Cerebellar cortex (tissue), 1 donor: ENCODE results near the gene P2RY11.

Experiments
- DNase-seq: peaks from one replicate; pipeline ENCODE4 v3.0.0-alpha.2; 2015; ENCODE audit warnings: low spot score

The P2RY11 gene

DNA sequence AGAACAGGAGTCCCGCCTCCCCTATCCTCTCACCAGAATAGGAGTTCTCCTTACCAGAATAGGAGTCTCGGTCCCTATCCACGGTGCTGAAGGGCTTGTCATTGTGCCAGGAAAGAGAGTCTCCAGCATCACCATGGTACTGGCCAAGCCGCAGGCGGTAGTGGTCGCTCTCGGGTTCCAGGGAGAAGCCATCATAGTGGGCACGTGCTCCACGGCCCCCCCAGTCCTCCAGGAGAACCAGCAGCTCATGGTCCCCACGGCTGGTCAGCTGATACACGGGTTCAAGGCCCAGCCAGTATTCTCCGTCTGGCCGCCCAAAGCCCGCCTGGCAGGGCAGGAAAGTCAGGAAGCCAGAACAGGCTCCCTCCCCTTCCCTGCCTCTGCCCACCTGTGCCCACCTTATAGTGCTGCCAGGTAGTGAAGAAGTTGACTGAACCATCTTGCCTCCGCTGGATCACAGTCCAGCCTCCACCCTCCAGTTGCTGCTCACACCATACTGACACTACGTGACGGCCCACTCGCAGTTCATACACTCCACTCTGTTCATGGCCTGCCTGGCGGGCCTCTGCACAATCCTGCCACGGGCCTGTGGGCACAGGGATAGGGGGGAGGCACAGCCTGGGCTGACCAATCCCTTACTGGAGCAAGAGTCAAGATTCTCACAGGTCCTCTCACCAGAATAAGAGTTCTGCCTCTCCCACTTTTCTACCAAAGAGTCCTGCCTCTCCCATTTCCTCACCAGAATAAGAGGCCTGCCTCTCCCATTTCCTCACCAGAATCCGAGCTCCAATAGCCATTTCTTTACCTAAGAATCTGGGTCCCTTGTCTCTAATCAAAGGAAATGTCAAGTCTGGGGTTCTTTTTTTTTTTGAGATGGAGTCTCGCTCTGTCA, 18.0 kb upstream of the P2RY11 start:
- no peak for DNase-seq

DNA sequence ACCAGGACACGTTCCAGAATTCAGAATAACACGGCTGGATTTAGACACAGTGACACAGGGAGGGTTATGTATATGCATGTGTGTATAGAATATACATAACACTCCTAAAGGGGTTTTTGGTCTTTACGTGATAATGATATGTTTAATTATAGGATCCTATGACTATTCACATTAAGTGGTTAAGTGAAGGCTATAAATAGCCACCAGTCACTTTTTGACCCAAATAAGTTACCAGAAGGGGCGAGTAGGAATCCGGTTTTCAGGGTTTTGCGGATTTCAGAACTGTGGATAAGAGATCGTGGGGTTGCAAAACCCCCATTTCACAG, 15.9 kb upstream of the P2RY11 start:
- DNase-seq: no peak

DNA sequence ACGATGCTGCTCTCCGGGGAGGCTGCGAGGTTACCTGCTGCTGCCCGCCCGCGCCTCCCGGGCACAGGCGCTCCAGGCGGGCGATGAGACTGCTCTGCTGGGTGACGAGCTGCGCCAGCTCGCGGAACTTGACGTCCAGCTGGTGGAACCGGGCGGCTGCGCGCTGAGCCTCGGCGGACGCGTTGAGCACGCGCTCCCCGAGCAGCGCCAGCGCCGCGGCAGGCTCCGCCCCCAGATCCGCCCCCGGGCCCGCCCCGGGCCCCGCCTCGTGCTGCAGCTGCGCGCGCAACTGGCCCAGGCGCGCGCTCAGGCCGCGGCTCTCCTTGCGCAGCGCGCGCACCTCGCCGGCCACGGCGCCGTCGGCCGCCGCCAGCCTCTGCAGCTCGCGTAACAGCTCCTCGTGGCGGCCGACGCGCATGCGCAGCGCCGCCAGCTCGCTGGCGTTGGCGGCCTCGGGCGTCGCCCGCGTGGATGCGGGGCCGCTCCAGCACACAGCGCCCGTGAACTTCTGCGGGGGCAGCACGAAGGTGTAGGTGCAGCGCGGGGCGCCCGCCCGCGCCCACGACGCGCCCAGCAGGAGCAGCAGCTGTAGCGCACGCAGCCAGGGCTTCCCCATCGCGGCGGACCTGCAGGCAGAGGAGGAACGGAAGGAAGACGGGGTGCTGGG, 15.4 kb upstream of the P2RY11 start:
- peak; percentile 61 for DNase-seq

DNA sequence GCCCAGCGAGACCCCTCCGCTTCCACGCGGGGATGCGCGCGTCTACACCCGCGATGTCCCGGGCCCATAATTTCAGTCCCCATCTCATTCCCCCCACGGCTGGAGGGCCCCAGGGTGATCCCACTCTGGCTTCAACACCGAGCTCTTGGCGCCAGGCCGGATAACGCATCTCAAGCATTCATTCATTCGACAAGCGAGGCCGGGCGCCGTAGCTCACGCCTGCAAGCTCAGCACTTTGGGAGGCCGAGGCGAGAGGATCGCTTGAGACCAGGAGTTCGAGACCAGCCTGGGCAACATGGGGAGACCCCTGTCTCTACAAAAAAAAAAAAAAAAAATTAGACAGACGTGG, 14.9 kb upstream of the P2RY11 start:
- DNase-seq: no peak

DNA sequence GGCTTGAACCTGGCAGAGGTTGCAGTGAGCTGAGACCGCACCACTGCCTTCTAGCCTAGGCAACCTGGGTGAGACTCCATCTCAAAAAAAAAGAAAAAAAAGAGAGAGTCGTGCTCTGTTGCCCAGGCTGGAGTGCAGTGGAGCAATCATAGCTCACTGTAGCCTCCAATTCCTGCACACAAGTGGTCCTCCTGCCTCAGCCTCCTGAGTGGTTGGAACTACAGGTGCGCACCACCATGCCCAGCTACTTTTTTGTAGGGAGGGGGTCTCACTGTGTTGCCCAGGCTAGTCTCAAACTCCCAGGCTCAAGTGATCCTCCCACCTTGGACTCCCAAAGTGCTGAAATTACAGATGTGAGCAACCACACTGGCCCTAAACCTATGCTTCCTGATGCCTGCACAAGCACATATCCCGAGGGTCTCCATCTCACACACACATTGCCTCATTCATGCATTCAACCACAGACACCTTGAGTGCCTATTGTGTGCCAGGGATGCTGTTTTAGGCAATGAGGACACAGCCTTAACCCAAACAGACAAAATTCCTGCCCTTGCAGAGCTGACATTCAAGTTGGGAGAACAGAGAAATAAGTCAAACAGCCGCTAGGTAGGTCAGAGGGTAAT, 11.2 kb upstream of the P2RY11 start:
- DNase-seq: no peak

DNA sequence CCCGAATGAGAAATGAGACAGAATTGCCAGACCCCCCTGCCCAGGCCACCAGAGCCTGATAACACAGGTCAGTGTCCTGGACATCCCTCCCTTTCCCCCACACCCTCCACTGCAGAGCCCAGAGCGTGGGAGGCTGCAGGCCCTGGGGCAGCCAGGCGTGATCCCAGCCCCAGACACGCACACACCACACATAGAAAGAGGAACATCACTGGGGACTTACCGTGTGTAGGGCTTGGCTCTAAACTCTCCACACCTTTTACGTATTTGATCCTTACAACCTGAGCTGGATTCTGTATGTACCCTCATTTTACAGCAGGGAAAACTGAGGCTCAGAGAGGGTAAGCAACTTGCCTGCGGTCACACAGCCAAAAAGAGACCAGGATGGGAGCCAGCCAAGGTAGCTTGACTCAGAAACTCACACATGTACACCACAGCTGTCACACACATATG, 8.7 kb upstream of the P2RY11 start:
- DNase-seq: no peak

DNA sequence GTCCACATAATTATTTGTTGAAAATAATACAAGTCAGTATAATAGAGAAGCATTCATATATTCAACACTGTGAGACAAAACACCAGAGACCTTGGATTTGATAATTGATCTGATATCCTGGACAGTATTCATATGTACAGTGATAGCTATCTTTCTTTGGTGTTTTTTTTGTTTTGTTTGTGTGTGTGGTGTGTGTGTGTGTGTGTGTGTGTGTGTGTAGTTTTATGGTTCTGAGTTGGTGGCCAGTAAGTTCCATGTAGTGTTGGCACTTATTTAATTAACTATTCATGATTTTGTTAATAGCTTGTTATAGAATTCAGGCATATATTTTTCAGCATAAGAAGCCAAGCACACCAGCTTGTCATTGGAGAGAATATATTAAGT, 7.4 kb upstream of the P2RY11 start:
- DNase-seq: no peak

DNA sequence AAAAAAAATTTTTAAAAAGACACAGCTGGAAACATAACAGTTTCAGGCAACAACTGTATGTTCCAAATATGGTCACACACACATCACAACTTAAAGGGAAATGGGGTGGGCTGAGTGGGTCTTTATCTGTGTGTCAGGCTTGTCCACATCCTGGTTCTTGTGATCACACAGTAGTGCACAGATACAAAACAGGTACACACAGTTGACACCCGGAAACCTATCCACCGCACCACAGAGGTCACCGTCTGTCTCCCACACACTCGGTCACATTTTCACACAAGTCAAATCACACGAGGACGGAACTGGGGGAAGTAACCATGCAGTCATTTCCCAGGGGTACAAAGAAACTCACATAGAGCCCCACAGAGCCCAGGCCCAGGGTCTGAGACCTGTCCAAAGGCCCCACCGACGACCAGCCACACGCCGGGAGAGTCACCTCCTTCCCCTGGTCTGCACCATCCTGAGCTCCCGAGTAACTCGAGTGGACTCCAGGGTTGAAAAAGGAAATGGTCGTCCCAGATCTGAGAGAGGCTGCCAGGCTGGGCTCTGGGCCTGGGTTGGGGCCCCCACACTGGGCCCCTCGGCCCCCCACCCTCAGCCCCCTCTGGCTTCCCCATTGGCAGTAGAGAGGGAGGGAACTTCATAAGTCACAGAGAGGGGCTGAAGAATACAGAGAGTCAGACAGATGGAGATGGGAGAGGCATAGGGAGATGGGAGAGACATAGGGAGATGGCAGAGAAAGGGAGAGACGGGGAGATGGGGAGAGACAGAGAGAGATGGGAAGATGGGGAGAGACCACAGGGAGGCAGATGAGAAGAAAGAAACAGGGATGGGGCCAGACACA, 6.6 kb upstream of the P2RY11 start:
- DNase-seq: no peak

DNA sequence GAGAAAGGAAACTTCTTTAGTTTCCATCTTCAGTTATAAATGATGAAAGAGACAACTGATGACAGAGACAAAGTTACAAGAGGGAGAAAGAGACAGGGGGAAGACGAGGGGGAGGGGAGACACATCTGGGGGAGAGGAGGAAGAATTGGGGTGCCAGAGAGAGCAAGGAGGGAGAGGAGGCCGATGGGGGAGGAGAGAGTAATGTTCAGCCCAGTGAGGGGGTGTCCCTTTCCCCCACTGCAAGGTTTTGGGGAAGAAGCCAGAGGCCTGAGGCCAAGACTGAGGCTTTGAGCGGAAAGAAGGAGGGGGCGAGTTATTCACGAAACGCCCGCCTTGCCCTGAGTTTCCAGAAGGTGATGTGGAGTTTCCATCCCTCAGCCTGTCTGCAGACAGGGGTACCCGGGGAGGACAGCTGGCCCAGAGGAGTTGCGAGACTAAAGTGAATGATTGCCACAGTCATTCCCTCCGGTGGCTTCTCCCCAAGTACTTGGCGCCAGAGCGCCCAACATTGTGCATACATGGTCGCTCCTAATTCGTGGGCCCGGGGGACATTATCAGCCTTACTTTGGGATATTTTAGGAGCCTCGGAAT, 5.9 kb upstream of the P2RY11 start:
- DNase-seq: no peak

DNA sequence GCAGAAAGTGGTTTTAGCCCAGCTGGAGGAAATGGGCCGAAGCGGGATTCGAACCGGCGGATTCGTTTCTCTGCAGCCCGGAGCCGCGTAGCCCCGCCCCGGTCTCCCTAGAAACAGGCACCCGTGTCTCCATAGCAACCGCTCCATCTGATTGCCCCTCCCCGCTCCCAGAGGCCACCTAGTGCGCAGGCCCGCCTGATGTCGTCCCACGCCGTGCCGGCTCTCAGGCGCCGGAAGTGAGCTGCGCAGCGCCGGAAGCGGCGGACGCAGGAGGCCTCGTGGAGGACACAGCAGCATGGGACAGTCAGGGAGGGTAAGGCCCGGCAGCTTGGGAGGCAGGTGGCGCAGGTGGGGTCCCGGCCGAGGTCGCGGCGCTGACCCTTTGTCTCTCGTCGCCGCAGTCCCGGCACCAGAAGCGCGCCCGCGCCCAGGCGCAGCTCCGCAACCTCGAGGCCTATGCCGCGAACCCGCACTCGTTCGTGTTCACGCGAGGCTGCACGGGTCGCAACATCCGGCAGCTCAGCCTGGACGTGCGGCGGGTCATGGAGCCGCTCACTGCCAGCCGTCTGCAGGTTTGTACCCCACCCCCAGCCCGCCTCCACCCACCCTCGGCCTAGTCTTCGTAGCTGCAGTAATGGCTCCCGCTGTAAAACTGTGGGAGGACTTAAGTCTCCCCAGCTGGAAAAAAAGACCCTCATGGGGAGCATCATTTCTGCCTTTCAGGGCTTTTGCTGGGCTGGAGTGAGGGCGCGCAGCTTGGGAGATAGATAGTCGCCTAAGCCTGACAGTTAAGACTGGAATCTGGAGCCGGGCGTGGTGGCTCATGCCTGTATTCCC, 5.2 kb upstream of the P2RY11 start, which contains the start of gene PPAN:
Gene PPAN (plus strand): TSS at position 263 of the 837 bp plus-strand sequence. CDS start 33 bp downstream, at position 296.
- DNase-seq: peak; percentile 99

DNA sequence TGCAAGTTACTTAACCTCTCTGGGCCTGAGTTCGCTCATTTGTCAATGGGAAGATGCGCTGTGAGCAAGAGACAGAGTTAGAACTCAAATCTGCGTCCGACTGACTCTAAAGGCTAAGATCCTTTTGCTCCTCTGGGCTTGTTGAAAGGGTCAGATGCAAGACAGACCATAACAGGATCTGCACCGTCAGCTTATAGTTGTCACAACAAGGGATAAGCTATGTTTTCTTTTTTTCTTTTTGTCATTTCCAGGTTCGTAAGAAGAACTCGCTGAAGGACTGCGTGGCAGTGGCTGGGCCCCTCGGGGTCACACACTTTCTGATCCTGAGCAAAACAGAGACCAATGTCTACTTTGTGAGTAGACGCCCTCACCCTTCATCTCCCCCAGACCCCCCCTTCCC, 4.2 kb upstream of the P2RY11 start:
- no peak for DNase-seq

DNA sequence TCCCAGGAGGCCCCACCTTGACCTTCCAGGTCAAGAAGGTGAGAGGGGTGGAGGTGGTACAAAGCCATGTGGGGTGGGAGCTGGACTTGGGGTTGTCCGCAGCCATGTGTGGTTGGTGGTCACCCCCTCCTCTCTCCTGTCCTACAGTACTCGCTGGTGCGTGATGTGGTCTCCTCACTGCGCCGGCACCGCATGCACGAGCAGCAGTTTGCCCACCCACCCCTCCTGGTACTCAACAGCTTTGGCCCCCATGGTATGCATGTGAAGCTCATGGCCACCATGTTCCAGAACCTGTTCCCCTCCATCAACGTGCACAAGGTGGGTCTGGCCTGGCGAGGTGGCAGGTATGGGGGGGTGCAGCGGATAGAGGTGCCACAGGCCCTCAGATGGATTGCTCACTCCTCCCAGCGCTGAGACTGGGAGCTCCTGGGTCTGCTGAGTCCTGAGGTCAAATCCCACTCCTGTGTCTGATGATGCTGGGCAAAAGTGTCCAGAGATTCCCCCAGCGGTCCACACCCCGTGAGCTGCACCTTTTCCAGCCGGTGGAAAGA, 3.6 kb upstream of the P2RY11 start:
- no peak for DNase-seq

DNA sequence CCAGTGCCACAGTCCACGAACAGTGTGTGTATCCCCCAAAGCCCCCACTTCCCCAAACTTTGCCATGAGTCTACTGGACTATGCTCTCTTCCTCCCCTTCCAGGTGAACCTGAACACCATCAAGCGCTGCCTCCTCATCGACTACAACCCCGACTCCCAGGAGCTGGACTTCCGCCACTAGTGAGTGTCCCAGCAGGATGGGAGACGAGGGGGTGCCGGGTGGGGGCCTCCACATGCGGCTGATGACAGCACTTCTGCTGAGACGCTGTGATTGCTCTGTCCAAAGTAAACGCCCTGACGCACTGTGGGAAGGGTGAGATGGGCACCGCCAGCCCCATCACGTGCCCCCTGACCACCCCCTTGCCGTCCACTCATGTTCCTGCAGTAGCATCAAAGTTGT, 2.0 kb upstream of the P2RY11 start:
- DNase-seq: no peak

DNA sequence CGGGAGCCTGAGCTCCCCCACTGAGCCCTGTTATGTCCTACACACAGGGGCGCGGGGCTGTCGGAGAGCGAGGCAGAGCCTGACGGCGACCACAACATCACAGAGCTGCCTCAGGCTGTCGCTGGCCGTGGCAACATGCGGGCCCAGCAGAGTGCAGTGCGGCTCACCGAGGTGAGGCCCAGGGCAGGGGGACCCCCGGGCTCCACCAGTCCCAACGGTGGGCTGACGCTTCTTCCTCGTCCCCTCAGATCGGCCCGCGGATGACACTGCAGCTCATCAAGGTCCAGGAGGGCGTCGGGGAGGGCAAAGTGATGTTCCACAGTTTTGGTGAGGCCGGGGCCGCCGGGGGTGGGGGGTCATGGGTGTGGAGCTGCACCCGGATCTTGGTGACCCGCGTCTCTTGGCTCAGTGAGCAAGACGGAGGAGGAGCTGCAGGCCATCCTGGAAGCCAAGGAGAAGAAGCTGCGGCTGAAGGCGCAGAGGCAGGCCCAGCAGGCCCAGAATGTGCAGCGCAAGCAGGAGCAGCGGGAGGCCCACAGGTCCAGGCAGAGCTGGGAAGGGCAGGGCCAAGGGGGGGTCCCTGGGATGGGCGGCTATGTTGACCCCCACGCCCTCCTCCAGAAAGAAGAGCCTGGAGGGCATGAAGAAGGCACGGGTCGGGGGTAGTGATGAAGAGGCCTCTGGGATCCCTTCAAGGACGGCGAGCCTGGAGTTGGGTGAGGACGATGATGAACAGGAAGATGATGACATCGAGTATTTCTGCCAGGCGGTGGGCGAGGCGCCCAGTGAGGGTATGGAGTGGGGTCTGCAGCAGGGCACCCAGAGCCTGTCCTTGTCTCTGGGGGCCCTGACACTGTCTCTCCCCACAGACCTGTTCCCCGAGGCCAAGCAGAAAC, 1.2 kb upstream of the P2RY11 start:
- no peak for DNase-seq

DNA sequence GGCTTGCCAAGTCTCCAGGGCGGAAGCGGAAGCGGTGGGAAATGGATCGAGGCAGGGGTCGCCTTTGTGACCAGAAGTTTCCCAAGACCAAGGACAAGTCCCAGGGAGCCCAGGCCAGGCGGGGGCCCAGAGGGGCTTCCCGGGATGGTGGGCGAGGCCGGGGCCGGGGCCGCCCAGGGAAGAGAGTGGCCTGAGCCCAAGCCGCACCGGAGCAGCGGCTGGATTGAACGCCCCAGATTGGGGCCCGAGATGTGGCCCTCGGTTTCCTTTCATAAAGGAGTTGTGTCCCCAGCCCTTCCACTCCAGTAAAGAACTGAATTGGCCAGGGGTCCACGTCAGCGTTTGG, 548 bp upstream of the P2RY11 start:
- DNase-seq: no peak

DNA sequence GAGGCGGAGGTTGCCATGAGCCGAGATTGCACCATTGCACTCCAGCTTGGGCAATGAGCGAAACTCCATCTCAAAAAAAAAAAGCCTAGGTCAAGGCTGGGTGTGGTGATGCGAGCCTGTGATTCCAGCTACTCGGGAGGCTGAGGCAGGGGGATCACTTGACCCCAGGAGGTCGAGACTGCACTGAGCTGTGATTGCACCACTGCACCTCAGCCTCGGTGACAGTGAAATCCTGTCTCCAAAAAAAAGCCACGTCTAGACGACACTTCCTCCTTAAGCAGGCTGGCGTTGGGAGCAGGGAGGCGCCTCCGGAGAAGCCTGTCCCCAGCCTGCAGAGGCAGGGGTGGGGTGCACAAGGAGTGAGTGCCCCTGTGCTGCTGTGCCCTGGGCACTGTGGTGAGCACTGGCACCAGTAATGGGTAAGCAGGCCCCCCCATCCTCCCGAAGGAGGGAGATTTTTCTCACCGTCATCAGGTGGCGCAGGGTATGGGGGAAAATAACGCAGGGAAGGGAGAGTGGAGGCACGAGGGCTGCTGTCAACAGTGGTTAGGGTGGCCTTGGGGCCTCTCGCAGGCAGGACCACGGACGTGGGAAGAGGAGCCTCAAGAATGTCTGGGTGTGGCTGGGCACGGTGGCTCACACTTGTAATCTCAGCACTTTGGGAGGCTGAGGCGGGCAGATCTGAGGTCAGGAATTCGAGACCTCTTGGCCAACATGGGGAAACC, 706 bp downstream of the P2RY11 start:
- no peak for DNase-seq

DNA sequence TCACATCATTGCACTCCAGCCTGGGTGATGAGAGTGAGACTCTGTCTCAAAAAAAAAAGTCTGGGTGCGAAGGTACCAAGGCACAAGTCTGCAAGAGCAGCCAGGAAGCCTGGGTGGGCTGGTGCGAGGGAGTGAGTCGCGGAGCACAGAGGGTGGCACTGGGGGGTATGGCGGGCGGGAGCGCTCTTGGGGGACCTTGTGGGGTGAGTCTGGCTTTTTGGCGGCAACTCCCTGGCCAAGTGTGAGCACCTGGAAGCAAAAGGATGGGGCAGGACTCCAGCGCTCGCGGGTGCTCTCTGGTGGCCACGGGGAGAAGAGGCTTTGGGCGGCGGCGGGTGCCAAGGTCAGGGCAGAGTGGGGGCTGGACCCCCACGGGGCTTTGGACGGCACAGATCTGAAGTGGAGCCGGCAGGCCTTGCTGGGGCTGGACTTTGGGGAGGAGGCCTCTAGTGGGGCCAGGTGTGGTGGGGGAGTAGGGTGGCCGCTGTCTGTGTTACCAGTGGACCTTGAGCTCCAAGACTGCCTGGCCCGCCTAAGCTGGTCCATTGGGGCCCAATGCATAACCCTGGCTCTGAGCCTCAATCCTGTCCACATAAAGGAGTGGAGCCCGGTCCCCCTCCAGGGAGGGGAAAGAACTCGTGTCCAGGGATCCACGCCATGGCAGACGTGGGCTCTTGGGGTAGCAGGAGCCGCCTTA, 1.6 kb downstream of the P2RY11 start:
- peak; percentile 52 for DNase-seq

DNA sequence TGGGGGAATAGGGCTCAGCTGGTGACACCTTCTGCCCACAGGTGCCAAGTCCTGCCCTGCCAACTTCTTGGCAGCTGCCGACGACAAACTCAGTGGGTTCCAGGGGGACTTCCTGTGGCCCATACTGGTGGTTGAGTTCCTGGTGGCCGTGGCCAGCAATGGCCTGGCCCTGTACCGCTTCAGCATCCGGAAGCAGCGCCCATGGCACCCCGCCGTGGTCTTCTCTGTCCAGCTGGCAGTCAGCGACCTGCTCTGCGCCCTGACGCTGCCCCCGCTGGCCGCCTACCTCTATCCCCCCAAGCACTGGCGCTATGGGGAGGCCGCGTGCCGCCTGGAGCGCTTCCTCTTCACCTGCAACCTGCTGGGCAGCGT, 2.1 kb downstream of the P2RY11 start:
- DNase-seq: no peak
